ENCODE measurements around the gene ART1. TPM values are rescaled to one million over a fixed set of nuclear protein-coding genes. Genes with fewer than 3 reads are reported as not detected.

ART1 gene
- total RNA-seq, 4 donors from 2014 or later, result 23.2 to 94.9 (median 41.7) TPM

GRCh38 chr11:3667149-3668035 lies 22.5 kb downstream of the ART1 start:
- in situ Hi-C loops (cut with MboI; ENCODE audit: low sequenced_read_pairs in 4 of 4), result no loop called here
- no peaks in the 10 kb centered on the region for H3K27me3 ChIP-seq
- peaks cover 0 to 3% of the 10 kb centered on the region in 2 donors for H3K4me1 ChIP-seq
- peaks cover 3 to 41% of the 10 kb centered on the region in 2 donors for H3K36me3 ChIP-seq
- intact Hi-C loops (cut with DNase I; ENCODE audit: low total_unique reads), result no loop called here
- no peak for DNase-seq
- no peak for ATAC-seq
- H3K4me3 ChIP-seq, result no peak overlapping the region
- H3K27ac ChIP-seq, result no peak overlapping the region
- no peaks in the 10 kb centered on the region for H3K9me3 ChIP-seq
- TF ChIP-seq, protein P1, sequence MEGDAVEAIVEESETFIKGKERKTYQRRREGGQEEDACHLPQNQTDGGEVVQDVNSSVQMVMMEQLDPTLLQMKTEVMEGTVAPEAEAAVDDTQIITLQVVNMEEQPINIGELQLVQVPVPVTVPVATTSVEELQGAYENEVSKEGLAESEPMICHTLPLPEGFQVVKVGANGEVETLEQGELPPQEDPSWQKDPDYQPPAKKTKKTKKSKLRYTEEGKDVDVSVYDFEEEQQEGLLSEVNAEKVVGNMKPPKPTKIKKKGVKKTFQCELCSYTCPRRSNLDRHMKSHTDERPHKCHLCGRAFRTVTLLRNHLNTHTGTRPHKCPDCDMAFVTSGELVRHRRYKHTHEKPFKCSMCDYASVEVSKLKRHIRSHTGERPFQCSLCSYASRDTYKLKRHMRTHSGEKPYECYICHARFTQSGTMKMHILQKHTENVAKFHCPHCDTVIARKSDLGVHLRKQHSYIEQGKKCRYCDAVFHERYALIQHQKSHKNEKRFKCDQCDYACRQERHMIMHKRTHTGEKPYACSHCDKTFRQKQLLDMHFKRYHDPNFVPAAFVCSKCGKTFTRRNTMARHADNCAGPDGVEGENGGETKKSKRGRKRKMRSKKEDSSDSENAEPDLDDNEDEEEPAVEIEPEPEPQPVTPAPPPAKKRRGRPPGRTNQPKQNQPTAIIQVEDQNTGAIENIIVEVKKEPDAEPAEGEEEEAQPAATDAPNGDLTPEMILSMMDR (IDR thresholded peaks at IDR 0.05 in 4 of 5, conservative IDR thresholded peaks at IDR 0.05 in 1 of 5), result no peak
- TF ChIP-seq POLR2A (IDR thresholded peaks at IDR 0.05), result no peak

GRCh38 chr11:3669128-3669527 lies 24.2 kb downstream of the ART1 start:
- H3K4me3 ChIP-seq, result no peak overlapping the region
- in situ Hi-C loops (cut with MboI; ENCODE audit: low sequenced_read_pairs in 4 of 4), result no loop called here
- TF ChIP-seq, protein P1 (IDR thresholded peaks at IDR 0.05 in 4 of 5, conservative IDR thresholded peaks at IDR 0.05 in 1 of 5), result no peak
- TF ChIP-seq POLR2A (IDR thresholded peaks at IDR 0.05), result no peak
- H3K27ac ChIP-seq, result no peak overlapping the region
- ATAC-seq (no peak), DNase-seq (no peak)
- H3K36me3 ChIP-seq, result peaks cover 3 to 51% of the 10 kb centered on the region in 2 donors
- no peaks in the 10 kb centered on the region for H3K9me3 ChIP-seq
- H3K27me3 ChIP-seq, result no peaks in the 10 kb centered on the region
- peaks cover 0 to 3% of the 10 kb centered on the region in 2 donors for H3K4me1 ChIP-seq
- intact Hi-C loops (cut with DNase I; ENCODE audit: low total_unique reads), result no loop called here

DNA sequence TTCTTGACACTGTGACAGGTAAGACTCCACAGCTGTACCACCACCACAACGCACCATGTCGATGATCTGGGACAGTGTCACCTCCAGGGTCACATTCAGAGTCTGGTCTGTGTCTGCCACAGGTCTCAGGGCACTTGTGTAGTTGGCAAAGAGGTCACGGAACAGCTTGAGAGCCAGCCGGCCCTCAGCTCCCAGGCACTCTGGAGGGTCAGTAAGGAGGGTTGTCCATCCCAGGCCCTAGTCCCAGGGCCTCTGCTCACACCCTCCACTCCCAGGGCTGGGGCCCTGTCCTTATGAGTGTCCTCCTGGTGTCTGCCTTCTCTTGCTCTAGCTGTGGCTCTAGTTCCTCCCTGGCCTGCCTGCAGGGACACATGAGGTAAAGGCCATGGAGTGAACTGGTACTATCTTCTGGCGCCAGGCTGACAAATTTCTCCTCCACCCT lies 24.8 kb downstream of the ART1 start:
- in situ Hi-C loops (cut with MboI; ENCODE audit: low sequenced_read_pairs in 4 of 4), result no loop called here
- DNase-seq, result no peak
- Histone ChIP-seq H3K27me3 (no peaks in the 10 kb centered on the region), H3K4me3 (no peak overlapping the region), H3K4me1 (peaks cover 0 to 3% of the 10 kb centered on the region in 2 donors), H3K9me3 (no peaks in the 10 kb centered on the region), H3K36me3 (peaks cover 3 to 51% of the 10 kb centered on the region in 2 donors), H3K27ac (peak overlapping the region in 2 of 4 donors; percentile 9 to 13)
- no peak for ATAC-seq
- intact Hi-C loops (cut with DNase I; ENCODE audit: low total_unique reads), result no loop called here
- TF ChIP-seq POLR2A (IDR thresholded peaks at IDR 0.05), result no peak
- TF ChIP-seq, protein P1 (IDR thresholded peaks at IDR 0.05 in 4 of 5, conservative IDR thresholded peaks at IDR 0.05 in 1 of 5), result no peak

GRCh38 chr11:3671334-3672254 lies 26.7 kb downstream of the ART1 start, which contains the start of gene CHRNA10:
TSS of gene CHRNA10 (minus strand) at chr11:3671384. CDS start at chr11:3671312, 72 bp downstream.
- Histone ChIP-seq H3K36me3 (peaks cover 3 to 51% of the 10 kb centered on the region in 2 donors), H3K9me3 (no peaks in the 10 kb centered on the region), H3K4me3 (no peak within 1 kb of the TSS), H3K4me1 (no peaks in the 10 kb centered on the region), H3K27me3 (no peaks in the 10 kb centered on the region), H3K27ac (no peak within 1 kb of the TSS)
- intact Hi-C loops (cut with DNase I; ENCODE audit: low total_unique reads) (no loop called here), in situ Hi-C loops (cut with MboI; ENCODE audit: low sequenced_read_pairs in 4 of 4) (no loop called here)
- TF ChIP-seq POLR2A (IDR thresholded peaks at IDR 0.05), result no peak
- TF ChIP-seq, protein P1 (IDR thresholded peaks at IDR 0.05 in 4 of 5, conservative IDR thresholded peaks at IDR 0.05 in 1 of 5), result no peak
- DNase-seq (no peak), ATAC-seq (peak in 1 of 2 donors; percentile 7)

All from gastrocnemius medialis (tissue), 4 donors.